Activated CD8-positive, alpha-beta memory T cell treated with anti-CD3 and anti-CD28 coated beads, Interleukin-2, amount 50 U/mL, for 24 hours (primary cell): Measurements from ENCODE around the gene BSG.
"Not testable (repeated sequence)": the region's sequence is repeated elsewhere in the genome, so short reads cannot be mapped to it uniquely, and the experiment has no call there.

Experiments
- DNase-seq: peaks from one replicate; pipeline ENCODE4 v3.0.0-alpha.2; 2020; ENCODE audit errors: extremely low read depth

BSG gene

DNA sequence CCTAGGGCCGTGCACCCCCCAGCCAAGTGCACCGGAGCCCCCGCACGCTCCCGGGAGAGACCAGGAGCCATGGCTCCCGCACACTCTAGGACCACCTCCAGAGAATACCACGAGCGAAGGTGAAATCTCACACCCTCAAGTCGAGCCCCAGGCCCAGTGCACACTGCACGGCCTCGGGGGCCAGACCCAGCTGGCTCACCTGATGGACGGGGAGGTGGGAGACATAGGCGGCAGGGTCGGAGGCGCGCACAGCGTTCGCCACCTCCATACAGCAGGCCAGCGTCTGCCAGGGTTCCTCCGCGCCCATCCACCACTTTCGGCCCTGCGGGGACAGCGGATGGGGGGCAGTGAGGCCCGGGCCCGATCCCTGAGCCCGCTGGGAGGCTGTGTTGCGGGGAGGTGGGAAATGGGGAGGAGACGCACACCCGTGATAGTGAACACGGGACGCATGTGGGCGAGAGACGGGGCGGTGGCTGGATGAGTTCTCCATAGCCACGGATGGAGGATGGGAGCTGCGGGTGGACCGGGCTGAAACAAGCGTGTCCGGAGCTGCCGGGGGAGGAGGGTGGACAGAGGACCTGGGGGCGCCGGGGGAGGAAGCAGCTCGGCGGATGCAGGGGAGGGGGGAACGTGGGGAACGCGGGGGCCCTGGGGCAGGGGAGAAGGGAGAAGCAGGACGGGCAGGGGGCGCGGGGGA lies 47.9 kb downstream of the BSG start:
- DNase-seq, result no peak

- not testable (repeated sequence) for DNase-seq
Measured at GRCh38 chr19:621191-621590, 48.8 kb downstream of the BSG start.

DNA sequence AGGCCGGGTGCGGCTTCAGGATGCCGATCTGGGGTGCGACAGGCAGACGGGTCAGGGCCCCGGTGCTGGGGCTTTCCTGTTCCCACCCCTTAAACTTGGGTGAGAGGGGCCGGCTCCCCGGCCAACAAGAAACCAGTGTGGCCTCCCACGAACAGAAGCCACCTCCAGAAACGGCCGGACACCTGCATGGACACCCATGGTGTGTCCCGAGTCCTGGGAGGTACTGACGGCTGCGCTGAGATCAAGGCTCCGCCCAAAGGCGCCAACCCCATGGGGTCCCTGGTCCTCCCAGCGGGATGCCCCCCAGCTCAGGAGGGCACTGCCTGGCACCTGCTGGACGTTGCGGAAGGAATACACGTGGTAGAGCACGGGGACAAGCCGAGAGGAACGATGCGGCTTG lies 49.4 kb downstream of the BSG start:
- no peak for DNase-seq

DNA sequence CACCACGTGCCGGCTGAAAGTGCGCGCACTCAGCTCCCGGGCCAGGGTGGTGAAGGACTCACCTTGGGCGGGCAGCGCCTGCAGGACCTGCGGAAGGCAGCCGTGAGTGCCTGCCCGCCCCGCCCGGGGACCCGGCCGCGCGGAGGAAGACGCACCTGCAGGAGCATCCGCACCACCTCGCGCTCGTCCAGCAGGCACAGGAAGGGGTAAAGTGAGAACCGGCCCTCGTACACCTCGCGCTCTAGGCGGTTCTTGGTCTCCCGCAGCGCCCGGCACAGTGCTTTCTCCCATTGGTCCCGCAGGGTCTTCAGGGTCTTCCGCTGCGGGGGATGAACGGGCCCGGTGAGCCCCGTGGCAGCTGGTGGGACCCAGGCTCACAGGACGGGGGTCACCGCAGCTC lies 50.3 kb downstream of the BSG start:
- no peak for DNase-seq

GRCh38 chr19:623175-623916 lies 51.0 kb downstream of the BSG start:
- DNase-seq, result no peak

- no peak for DNase-seq
Measured at GRCh38 chr19:623974-624373, 51.6 kb downstream of the BSG start.

GRCh38 chr19:624433-625109 lies 52.2 kb downstream of the BSG start:
- DNase-seq, result no peak

DNA sequence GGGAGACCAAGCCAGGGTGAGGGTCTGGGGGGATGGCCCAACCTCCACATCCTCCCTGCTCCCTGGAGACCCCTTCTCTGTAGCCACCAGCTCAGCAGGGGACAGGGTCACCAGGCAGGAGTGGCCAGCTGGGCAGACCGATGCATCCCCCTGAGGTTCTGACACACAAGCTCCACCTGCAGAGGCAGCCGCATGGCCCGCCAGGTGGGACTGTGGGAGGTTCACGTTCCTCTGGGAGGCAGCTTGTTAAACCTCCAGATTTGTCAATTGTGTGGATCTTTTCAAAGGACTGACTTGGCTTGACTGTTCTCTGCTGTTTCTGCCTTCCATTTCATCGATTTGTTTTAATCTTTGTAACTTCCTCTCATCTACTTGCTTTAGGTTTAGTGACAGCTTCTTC lies 52.9 kb downstream of the BSG start:
- no peak for DNase-seq

DNA sequence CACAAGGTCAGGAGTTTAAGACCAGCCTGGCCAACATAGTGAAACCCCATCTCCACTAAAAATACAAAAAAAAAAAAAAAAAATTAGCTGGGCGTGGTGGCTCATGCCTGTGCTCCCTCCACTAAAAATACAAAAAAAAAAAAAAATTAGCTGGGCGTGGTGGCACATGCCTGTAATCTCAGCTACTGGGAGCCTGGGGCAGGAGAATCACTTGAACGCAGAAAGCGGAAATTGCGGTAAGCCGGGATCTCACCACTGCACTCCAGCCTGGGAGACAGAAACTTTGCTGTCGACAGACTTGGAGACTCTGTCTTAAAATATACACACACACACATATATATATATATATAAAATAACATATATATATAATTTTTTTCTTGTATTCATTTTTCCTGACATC lies 54.2 kb downstream of the BSG start:
- not testable (repeated sequence) for DNase-seq

GRCh38 chr19:628168-628567 lies 55.8 kb downstream of the BSG start:
- no peak for DNase-seq

DNA sequence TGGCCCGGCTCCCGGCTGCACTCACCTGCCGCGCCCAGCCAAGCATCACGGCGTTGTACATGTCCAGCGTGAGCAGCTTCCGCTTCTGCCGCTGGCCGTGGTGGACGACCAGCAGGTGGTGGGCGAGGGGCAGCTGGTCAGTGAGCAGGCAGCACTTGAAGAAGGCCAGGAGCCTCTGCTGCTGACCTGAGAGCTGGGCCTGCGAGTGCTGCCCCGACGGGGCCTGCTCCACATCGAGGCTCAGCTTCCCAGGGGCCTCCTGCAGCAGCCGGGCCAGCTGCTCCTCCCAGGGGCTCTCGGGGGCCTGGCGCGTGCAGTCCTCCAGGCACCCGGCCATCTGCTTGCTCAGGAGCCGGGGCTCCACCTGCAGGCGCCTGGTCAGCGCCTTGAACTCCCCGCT lies 57.1 kb downstream of the BSG start:
- not testable (repeated sequence) for DNase-seq

- DNase-seq, result no peak
Measured at GRCh38 chr19:629961-630714, 57.7 kb downstream of the BSG start.

DNA sequence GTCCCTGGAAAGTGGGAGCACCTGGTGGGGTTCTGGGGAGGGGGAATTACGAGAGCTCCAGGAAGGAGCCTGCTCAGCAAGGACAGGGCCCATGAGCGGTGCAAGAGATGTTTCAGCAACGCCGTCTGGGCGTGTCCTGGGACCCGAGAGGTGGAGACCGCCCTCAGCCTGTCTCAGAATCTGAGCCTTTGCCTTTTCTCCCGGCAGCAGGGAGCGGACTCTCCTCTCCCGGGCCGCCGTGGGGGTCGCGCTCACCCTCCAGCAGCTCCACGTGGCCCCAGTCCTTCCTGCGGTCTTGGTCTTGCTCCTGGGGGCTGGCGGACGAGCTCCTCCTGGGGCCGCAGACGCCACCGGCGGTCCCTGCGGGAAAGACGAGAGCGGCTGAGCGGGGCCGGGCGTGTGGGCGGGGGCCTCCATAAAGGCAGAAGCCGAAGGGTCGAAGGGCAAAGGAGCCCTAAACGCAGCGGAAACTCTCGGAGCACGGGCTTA lies 60.2 kb downstream of the BSG start:
- no peak for DNase-seq
